Measurements from ENCODE around the gene GRM2.
"Not testable (repeated sequence)": the region's sequence is repeated elsewhere in the genome, so short reads cannot be mapped to it uniquely, and the experiment has no call there.

Gene GRM2

DNA sequence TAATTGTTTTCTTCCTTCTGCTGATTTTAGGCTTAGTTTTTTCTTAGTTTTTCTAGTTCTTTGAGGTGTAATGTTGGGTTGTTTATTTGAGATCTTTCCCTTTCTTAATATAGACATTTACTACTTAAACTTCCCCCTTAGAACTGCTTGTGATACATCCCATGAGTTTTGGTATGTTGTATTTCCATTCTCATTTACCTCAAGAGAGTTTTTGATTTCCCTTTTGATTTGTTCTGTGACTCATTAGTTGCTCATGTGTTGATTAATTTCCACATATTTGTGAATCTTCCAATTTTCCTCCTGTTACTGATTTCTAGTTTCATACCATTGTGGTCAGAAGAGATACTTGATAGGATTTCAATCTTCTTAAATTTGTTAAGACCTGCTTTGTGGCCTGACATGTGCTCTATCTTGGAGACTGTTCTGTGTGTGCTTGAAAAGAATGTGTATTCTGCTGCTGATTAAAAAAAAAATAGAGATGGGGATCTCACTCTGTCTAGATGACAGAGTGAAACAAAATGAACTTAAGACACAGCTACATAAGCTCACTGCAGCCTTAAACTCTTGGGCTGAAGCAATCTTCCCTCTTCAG lies 22.3 kb downstream of the GRM2 start:
- no peak for DNase-seq

DNA sequence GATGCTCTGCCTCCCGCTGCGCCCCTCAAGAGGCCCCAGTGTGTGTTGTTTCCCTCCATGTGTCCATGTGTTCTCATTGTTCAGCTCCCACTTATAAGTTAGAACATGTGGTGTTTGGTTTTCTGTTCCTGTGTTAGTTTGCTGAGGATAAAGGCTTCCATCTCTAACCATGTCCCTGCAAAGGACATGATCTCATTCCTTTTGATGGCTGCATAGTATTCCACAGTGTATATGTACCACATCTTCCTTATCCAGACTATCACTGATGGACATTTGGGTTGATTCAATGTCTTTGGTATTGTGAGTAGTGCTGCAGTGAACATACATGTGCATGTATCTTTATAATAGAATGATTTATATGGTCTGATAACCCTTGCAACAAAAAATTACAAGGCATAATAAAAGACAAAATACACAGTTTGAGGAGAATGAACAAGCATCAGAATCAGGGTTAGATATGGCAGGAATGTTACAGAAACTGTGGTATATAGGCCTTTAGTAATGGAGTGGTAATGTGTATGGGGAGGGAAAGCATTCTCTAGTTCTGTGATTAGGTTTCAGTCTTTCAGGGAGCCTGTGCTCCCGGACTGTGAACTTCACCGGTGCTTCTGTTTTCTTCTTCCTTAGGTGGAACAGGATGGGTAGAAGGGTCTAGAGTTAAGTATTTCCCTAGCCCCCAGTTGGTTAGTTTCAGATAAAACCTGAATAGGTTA lies 27.1 kb downstream of the GRM2 start:
- no peak for DNase-seq

- DNase-seq = no peak
These were observed 27.7 kb downstream of the GRM2 start for GRCh38 chr3:51734572-51734907.

GRCh38 chr3:51735039-51735438 lies 28.2 kb downstream of the GRM2 start:
- no peak for DNase-seq

GRCh38 chr3:51735950-51736349 lies 29.1 kb downstream of the GRM2 start:
- no peak for DNase-seq

GRCh38 chr3:51739110-51739509 lies 32.2 kb downstream of the GRM2 start:
- no peak for DNase-seq

DNA sequence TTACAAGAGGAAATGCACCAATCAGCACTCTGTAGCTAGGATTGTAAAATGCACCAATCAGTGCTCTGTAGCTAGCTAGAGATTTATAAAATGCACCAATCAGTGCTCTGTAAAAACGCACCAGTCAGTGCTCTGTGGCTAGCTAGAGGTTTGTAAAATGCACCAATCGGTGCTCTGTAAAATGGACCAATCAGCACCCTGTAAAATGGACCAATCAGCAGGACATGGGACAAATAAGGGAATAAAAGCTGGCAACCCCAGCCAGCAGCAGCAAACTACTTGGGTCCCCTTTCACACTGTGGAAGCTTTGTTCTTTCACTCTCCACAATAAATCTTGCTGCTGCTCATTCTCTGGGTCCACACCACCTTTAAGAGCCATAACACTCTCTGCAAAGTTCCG lies 35.5 kb downstream of the GRM2 start:
- DNase-seq = not testable (repeated sequence)

GRCh38 chr3:51742978-51743377 lies 36.1 kb downstream of the GRM2 start:
- not testable (repeated sequence) for DNase-seq

GRCh38 chr3:51747840-51748239 lies 41.0 kb downstream of the GRM2 start:
- DNase-seq = no peak

DNA sequence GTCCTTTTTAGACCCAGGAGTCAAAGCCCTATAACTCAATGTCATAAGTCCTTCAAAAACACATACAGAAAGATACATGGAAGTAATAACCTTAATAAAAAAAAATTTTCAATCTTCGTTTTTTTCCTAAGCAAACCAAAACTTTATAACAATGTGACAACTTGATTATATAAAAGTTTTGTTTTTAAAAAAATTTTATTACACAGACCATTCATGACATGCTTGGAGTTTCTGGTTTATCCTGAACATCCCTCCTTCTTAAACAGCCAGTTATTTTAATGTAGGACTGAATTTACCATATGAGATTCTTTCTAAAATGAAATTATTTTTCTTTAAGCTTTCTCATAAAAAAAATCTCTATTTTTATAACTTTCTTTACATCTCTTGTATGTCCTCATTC lies 41.5 kb downstream of the GRM2 start:
- no peak for DNase-seq

DNA sequence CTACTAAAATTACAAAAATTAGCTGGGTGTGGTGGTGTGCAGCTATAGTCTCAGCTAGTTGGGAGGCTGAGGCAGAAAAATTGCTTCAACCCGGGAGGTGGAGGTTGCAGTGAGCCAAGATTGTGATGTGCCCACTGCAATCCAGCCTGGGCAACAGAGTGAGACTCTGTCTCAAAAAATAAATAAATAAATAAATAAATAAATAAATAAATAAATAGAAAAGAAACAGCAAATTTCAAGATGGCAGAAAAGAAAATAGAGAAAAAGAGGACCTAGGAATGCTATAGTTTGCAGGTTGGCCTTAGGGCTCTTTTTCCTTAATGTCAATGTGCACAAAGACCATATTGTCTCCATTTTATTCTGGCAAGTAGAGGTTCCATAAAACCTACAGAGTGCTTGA lies 44.0 kb downstream of the GRM2 start:
- no peak for DNase-seq

DNA sequence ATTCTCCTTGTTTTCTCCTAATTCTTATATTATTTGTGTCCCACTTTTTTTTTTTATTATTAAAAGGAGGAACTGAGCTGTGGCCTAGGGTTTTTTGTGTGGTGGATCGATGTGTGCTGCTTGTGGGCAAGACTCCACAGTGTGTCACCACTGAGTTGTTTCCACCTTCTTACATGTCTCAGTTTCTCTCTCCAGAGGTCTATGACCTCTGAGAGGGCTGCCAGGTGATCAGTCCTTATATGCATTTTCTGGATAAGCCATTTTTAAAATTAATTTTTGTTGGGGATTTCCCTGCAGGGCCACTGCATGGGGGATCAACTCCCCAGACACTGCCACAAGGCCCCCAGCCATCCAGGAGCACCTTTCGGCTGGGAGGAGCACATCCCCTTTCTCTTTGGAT lies 44.4 kb downstream of the GRM2 start:
- DNase-seq = no peak

- DNase-seq = not testable (repeated sequence)
These were observed 47.2 kb downstream of the GRM2 start for GRCh38 chr3:51753763-51754750.

DNA sequence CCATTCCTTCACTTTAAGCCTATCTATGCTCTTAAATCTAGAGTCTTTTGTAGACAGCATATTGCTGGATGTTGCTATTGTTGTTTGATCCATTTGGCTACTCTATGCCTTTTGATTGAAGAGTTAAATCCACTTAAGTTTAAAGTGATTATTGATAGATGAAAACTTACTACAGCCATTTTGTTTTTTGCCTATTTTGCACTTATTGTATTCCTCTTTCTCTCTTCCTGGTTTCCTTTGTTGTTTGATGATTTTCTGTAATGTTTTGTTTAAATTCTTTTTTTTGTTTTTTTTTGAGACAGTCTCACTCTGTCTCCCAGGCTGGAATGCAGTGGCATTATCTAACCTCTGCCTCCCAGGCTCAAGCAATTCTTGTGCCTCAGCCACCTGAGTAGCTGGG lies 52.3 kb downstream of the GRM2 start:
- DNase-seq = no peak

All from stimulated activated CD4-positive, alpha-beta T cell treated with anti-CD3 and anti-CD28 coated beads, Interleukin-4, amount 100 ng/mL, for 24 hours (primary cell).